Esophagus squamous epithelium (tissue), 4 donors: ENCODE data around the gene RNF208.

ENCODE experiments used
- POLR2A ChIP-seq, 4 donors: fragments of 450-650 bp; IDR thresholded peaks; one replicate each; pipeline ENCODE4 v1.6.1; 2017; ENCODE audit warnings: antibody characterized with exemption in 4 of 4, mild to moderate bottlenecking in 4 of 4, moderate library complexity in 3 of 4
- TF ChIP-seq, protein P1 (sequence below), 6 experiments: fragments of 450-650 bp in 4 of 6; fragments of 200-600 bp in 2 of 6; sonication (generic) in 2 of 6; IDR thresholded peaks; one replicate each; pipeline ENCODE4 v1.5.1; 2016 to 2019; ENCODE audit warnings: antibody characterized with exemption in 6 of 6, mild to moderate bottlenecking in 4 of 6, moderate library complexity in 4 of 6

DNA sequence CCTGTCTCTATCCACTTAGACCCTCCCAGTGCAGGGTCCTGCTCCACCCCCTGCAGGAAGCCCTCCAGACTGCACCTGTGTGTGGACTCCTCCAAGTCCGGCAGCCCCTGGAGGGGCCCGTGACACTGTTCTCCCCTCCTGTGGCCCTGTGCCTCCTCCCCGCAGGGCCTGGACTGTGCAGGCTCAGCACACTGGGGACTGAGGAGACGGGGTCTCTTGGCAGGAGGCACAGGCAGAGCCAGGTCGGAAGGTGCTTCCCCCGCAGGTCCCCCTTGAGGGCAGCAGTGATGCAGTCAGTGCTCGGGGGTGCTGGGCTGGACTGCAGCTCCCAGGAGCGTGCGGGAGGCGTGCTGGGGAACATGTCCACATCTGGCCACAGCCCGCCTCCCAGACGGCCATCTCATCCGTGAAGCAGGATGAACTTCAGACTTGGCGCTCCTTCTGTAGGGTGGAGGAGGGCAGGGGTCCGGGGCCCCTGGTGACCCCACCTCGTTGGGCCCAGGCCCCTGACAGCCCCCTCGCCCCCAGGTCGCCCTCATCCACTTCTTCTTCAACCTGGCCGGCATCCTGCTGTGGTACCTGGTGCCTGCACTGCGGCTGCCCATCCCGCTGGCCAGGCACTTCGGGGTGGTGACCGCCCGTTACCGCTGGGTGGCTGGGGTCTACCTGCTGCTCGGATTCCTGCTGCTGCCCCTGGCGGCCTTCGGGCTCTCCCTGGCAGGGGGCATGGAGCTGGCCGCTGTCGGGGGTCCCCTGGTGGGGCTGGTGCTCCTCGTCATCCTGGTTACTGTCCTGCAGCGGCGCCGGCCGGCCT is 13.6 kb upstream of the RNF208 start:
- TF ChIP-seq, protein P1, sequence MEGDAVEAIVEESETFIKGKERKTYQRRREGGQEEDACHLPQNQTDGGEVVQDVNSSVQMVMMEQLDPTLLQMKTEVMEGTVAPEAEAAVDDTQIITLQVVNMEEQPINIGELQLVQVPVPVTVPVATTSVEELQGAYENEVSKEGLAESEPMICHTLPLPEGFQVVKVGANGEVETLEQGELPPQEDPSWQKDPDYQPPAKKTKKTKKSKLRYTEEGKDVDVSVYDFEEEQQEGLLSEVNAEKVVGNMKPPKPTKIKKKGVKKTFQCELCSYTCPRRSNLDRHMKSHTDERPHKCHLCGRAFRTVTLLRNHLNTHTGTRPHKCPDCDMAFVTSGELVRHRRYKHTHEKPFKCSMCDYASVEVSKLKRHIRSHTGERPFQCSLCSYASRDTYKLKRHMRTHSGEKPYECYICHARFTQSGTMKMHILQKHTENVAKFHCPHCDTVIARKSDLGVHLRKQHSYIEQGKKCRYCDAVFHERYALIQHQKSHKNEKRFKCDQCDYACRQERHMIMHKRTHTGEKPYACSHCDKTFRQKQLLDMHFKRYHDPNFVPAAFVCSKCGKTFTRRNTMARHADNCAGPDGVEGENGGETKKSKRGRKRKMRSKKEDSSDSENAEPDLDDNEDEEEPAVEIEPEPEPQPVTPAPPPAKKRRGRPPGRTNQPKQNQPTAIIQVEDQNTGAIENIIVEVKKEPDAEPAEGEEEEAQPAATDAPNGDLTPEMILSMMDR (IDR thresholded peaks at IDR 0.05), result no peak
- no peak for TF ChIP-seq POLR2A (IDR thresholded peaks at IDR 0.05)
